C4-2B (cell line): ENCODE measurements around the gene CD99L2.

Experiments used
- ZFX ChIP-seq: fragments of 450-650 bp; IDR thresholded peaks from 2 replicates; pipeline ENCODE4 v1.6.1; 2017
- TF ChIP-seq, protein P1 (sequence below): fragments of 450-650 bp; conservative IDR thresholded peaks from 2 replicates; pipeline ENCODE4 v1.5.1; 2017; ENCODE audit warnings: mild to moderate bottlenecking

DNA sequence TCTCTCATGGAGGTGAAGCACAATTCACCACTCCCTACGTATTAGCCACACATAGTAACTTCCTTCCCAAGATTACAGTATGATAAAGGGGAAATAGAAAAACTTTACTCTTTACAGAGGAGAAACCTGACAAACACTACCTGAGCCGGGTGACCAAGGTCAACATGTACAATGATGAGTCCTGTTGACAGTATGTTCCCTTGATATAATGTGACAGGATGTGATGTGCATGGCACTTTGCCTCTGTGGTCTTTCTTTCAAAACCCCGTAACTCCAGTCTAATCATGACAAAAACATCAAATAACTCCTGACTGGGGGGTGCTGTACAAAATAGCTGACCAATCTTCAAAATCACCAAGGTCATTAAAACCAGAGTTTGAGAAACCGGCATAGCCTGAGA lies 60.6 kb downstream of the CD99L2 start:
- TF ChIP-seq, protein P1, sequence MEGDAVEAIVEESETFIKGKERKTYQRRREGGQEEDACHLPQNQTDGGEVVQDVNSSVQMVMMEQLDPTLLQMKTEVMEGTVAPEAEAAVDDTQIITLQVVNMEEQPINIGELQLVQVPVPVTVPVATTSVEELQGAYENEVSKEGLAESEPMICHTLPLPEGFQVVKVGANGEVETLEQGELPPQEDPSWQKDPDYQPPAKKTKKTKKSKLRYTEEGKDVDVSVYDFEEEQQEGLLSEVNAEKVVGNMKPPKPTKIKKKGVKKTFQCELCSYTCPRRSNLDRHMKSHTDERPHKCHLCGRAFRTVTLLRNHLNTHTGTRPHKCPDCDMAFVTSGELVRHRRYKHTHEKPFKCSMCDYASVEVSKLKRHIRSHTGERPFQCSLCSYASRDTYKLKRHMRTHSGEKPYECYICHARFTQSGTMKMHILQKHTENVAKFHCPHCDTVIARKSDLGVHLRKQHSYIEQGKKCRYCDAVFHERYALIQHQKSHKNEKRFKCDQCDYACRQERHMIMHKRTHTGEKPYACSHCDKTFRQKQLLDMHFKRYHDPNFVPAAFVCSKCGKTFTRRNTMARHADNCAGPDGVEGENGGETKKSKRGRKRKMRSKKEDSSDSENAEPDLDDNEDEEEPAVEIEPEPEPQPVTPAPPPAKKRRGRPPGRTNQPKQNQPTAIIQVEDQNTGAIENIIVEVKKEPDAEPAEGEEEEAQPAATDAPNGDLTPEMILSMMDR: no peak
- no peak for TF ChIP-seq ZFX
